ENCODE data around the gene HCN2.
A peak's percentile ranks its signal among the peaks of the same experiment; 100 is the strongest.
"Not testable (repeated sequence)": the region's sequence is repeated elsewhere in the genome, so short reads cannot be mapped to it uniquely, and the experiment has no call there.

HCN2 gene

GRCh38 chr19:571566-571974 lies 18.1 kb upstream of the HCN2 start:
- DNase-seq (ENCODE audit: low read depth): peak; percentile 19

DNA sequence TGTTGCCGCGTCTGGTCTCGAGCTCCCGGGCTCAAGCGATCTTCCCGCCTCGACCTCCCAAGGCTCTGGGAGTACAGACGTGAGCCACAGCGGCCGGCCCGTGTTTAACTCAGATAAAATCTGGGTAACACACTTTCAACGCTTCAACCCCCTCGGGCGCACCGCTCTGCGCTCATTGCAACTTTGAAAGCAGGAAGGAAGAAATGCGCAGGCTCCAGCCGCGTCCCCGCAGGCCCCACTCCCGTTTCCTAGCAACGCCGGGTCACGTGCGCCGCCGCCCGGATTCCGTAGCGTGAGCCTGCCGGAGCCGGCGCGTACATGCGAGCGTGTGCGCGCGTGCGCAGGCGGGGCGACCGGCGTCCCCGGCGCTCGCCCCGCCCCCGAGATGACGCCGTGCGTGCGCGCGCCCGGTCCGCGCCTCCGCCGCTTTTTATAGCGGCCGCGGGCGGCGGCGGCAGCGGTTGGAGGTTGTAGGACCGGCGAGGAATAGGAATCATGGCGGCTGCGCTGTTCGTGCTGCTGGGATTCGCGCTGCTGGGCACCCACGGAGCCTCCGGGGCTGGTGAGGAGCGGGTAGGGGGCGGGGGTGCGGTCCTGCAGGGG lies 17.4 kb upstream of the HCN2 start, which contains the start of gene BSG:
Gene BSG, plus strand, starts transcription at position 457 of the 603 bp plus-strand sequence. Its CDS starts 39 bp downstream, at position 496.
- peak; percentile 98 for DNase-seq (ENCODE audit: low read depth)

- DNase-seq (ENCODE audit: low read depth): no peak
Observed at GRCh38 chr19:572743-573518, 16.8 kb upstream of the HCN2 start.

GRCh38 chr19:573519-573825 lies 16.2 kb upstream of the HCN2 start:
- no peak for DNase-seq (ENCODE audit: low read depth)

GRCh38 chr19:574658-575526 lies 14.8 kb upstream of the HCN2 start:
- DNase-seq (ENCODE audit: low read depth): no peak

DNA sequence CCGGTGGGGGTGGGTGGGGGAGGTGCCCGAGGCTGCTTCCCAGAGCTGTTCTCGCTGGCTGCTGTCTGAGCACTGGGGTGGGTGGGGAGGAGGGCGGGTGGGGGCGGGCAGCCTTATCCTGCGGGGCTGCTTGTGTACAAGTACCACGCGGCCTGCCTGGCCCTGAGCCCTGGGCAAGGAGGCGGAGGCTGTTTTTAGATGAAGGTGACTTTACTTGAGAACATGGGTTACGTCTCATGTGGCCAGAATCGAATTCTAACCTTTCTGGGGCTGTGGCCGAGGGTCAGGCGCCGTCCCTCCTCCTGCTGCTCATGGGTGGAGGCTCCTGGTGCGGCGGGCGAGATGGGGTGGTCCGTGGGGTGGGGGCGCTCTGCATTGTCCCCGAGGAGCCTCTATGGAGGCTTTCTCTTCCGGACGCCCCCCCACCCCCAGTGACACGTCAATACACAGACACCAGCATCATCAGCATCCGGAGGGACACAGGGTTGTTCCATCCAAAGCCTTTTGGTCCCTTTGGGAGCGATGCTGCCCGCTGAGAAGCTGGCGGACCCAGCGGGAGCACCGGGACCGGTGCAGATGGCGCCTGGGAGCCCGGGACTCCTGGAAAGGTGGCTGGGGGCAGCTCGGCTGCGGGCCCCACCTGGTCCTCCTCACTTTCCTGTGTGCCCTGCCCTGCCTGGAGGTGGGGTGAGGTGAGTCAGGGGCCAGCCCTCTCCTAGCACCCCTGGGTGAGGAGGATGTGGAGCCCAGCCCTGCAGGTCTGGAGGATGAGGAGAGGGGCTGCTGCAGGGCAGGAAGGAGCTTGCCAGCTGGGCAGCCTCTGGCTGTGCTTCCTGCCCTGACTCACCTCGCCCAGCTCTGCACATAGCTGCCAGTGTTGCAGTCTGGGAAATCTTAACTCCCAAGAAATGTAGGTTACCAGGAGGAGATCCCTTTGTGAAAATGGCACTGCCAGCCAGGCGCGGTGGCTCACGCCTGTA lies 13.9 kb upstream of the HCN2 start:
- DNase-seq (ENCODE audit: low read depth): no peak

- no peak for DNase-seq (ENCODE audit: low read depth)
Observed at GRCh38 chr19:576768-577438, 12.8 kb upstream of the HCN2 start.

DNA sequence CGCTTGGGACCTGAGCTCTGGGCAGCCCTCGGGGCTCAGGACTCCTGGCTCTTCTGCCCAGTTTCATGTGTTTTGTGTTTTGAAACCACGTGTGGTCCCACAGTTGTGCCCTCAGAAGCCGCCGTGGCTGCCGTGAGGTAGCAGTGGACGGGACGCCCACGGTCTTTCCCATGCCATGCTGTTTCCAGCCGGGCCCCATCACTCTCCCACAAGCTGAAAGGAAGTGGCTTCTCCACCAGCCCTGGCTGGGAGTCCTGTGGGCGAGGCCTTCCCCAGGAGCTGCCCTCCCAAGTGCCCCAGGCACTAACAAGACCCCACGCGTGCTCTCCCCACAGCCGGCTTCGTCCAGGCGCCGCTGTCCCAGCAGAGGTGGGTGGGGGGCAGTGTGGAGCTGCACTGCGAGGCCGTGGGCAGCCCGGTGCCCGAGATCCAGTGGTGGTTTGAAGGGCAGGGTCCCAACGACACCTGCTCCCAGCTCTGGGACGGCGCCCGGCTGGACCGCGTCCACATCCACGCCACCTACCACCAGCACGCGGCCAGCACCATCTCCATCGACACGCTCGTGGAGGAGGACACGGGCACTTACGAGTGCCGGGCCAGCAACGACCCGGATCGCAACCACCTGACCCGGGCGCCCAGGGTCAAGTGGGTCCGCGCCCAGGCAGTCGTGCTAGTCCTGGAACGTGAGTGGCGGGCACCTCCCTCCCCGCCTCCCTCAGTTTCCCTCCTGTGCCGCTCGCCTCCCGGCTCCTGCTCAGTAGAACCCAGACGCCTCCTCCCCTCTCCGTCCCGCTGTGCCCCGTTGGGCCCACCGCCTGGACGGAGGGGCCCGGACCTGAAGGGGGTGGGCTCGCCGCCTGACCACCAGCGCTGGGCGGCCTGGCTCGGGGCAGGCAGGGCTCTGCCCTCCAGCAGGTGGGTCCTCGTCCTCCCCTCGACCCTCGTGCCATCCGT lies 12.0 kb upstream of the HCN2 start:
- no peak for DNase-seq (ENCODE audit: low read depth)

DNA sequence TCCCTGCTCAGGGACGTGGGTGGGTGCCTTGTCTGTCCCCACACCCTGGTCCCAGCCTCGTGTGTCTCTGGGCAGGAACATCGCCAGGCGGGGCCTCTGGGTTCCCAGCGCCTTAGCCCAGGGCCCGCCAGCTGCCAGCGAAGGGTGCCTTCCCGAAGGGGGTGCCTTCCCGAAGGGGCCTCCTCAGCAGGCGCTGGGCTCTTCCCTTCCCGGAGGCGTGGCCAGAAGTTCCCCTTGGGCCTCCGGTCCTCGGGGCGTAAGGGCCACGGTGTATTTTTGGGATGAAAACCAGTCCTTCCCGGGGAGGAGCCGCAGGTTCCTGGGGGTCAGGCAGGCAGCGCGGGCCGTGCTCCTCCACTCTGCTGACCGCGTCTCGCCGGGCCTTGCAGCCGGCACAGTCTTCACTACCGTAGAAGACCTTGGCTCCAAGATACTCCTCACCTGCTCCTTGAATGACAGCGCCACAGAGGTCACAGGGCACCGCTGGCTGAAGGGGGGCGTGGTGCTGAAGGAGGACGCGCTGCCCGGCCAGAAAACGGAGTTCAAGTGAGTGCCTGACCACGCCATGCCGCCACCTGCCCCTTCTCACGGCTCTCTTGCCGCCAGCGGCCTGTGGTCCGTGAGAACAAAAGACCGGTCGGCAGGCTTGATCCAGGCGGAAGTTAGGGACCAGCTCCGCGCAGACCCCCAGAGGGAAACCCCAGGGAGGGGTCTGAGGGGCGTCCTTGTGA lies 10.4 kb upstream of the HCN2 start:
- DNase-seq (ENCODE audit: low read depth): no peak

DNA sequence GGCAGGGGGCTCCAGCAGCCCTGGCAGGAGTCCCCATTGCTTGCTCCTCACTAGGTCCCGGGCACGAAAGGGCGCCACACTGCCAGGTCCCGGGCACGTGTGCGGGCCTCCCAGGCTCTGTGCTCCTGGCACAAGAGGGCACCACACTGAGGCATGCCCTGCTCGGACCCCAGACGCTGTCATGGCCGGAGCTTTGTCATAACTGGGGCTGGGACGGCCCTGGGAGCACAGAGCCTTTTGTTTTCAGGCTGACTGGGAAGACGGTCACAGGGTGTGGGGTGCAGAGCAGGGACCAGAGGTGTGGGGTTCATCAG lies 9.9 kb upstream of the HCN2 start:
- no peak for DNase-seq (ENCODE audit: low read depth)

DNA sequence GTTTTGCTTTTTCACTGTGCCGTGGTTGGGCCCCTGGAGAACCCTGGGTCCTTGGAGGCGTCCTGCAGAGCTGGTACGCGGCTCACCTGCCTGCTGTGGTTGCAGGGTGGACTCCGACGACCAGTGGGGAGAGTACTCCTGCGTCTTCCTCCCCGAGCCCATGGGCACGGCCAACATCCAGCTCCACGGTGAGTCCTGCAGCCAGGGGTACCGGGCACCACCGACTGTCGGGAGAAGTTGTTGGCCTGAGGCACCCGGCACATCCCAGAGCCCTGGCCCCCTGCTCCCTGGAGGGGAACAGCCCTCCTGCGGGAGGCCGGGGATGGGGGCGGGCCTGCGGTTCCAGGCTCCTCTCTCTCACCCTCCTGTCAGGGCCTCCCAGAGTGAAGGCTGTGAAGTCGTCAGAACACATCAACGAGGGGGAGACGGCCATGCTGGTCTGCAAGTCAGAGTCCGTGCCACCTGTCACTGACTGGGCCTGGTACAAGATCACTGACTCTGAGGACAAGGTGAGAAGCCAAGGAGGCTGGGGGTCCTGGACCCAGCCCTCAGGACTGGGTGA lies 9.3 kb upstream of the HCN2 start:
- no peak for DNase-seq (ENCODE audit: low read depth)

- DNase-seq (ENCODE audit: low read depth): no peak
Observed at GRCh38 chr19:581399-582111, 8.1 kb upstream of the HCN2 start.

DNA sequence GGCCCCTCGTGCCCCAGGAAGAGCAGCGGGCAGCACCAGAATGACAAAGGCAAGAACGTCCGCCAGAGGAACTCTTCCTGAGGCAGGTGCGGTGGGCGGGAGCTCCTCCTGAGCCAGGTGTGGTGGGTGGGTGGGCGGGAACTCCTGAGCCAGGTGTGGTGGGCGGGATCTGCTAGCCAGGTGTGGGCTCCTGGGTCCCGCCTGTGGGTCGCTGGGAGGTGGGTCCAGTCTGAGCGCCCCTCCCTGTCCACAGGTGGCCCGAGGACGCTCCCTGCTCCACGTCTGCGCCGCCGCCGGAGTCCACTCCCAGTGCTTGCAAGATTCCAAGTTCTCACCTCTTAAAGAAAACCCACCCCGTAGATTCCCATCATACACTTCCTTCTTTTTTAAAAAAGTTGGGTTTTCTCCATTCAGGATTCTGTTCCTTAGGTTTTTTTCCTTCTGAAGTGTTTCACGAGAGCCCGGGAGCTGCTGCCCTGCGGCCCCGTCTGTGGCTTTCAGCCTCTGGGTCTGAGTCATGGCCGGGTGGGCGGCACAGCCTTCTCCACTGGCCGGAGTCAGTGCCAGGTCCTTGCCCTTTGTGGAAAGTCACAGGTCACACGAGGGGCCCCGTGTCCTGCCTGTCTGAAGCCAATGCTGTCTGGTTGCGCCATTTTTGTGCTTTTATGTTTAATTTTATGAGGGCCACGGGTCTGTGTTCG lies 7.0 kb upstream of the HCN2 start:
- DNase-seq (ENCODE audit: low read depth): no peak

GRCh38 chr19:583198-583967 lies 6.3 kb upstream of the HCN2 start:
- no peak for DNase-seq (ENCODE audit: low read depth)

- DNase-seq (ENCODE audit: low read depth): no peak
Observed at GRCh38 chr19:583968-584239, 5.8 kb upstream of the HCN2 start.

- DNase-seq (ENCODE audit: low read depth): peak; percentile 27
Observed at GRCh38 chr19:584240-585001, 5.3 kb upstream of the HCN2 start.

DNA sequence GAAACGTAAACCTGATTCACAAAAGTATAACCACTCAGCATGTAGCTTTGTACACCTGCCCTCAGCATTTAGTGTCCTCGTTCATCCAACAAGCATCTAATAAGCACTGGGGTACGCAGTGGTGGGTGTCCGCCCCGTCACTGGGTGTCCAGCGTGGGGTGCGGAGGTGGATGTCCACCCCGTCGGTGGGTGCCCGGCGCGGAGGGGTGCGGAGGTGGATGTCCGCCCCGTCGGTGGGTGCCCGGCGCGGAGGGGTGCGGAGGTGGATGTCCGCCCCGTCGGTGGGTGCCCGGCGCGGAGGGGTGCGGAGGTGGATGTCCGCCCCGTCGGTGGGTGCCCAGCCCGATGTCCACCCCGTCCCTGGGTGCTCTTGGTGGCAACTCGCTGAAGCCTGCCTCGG lies 4.5 kb upstream of the HCN2 start:
- DNase-seq (ENCODE audit: low read depth): not testable (repeated sequence)
